GM21737 (cell line): ENCODE results near the gene SIK2.
"Not testable (repeated sequence)": the region's sequence is repeated elsewhere in the genome, so short reads cannot be mapped to it uniquely, and the experiment has no call there.

Experiments
- ATAC-seq: cut with Tn5 transposase; IDR thresholded peaks from one replicate; pipeline ENCODE4 v1.9.1; 2021; ENCODE audit warnings: mild to moderate bottlenecking, moderate library complexity; ENCODE audit not compliant: unreplicated experiment

Gene SIK2

DNA sequence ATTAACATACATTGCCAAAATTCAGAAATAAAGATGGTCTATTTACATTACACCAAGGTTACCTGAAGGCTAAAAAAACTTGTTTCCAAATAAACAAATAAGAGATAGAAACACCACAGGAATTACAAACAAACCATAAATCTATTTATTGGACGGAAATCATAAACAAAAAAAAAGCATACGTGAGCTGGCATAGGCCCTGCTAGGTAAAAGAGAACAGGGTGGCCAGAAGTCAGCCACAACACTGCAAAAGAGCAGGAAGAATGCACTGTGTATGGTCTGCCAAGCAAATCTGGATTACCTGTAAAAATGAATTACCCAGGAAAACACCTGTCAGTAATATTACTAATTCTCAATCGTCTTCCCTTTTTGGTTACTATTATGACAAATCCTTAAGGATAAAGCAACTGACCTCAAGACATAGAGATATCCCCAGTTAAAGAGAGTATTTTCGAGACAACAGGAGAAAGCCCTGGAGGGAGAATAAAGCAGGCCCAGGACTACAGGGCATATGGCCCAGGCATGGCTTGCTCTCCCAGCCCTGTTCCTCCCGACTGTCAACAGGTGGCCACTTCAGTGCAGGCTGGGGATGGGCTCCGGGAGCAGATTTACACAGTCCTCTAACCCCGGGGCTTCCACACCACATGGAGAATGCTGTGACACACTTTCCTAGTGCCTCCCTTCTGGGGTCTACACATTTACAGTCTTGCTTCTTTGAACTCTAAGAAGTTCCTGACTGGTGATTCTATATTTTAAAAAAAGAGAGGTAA is 146.0 kb downstream of the SIK2 start:
- no peak for ATAC-seq

DNA sequence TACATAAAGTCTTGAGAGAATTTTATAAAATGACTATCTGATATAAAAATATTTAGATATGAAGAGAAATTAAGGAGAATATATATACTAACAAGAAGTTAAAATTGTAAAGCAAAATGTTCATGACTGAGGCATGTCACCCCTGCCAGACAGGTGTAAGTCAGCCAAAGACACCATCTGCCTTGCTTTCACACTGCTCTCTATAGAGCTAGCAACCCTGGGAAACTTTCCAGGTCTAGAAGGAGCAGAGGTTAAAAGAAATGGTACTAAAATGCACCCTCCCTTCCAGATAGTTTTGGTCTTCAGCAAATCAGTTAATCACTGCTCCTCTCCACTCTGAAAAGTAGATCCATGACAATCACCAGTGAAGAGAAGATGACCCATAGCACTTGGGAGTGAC is 147.4 kb downstream of the SIK2 start:
- no peak for ATAC-seq

GRCh38 chr11:111756097-111756496 is 153.8 kb downstream of the SIK2 start:
- no peak for ATAC-seq

DNA sequence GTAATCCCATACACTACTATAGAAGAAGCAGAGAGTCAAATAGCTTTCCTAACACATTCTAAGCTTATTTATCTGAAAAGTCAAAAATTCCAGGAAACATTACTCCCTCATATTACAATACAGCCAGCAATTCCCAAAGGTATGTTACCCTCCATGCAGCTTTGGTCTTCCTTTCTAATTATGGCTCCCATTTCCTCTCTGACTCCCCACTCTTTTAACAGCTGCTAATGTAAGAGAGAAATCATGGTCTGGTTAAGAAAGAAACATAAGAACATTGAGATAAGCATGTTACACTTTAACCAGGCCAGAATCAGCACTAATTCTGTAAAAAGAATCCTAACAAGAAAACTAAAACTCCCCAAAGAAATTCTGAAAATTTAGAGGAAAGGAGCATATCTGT is 157.1 kb downstream of the SIK2 start:
- no peak for ATAC-seq

DNA sequence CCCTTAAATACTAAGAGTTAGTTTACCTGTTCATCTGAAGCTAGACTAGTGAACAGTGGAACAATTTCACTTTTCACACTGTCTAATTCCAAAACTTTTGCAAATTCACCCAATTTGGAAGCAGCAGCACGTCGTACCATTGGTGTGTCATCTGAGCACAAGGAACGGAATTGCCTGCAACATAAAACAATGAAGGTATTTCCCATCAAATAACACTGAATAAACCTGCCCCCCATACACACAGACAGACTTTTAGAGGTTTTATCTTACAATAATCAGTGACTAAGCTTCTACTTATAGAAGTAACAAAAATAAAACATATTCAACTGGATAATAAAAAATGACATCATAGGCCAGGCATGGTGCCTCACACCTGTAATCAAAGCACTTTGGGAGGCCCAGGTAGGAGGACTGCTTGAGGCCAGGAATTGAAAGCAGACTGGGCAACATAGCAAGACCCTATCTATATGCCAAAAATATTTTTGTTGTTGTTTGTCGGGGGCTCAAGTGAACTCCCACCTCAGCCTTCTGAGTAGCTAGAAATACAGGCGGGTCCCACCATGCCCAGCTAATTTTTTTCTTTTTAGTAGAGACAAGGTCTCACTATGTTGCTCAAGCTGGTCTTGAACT is 157.6 kb downstream of the SIK2 start:
- ATAC-seq, result no peak

GRCh38 chr11:111761036-111761435 is 158.8 kb downstream of the SIK2 start:
- no peak for ATAC-seq

DNA sequence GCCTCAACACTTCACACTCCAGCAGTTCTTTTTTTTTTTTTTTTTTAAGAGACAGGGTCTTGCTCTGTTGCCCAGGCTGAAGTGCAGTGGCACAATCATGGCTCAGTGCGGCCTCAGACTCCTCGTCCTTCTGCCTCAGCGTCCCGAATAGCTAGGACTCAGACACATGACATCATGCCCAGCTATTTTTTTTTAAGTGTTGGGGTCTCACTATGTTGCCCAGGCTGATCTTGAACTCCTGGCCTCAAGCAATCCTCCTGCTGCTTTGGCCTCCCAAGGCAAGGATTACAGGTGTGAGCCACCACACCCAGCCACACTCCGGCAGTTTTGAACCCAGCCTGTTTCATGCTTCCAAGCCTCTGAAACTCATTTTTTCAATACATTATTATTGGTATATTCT is 160.3 kb downstream of the SIK2 start:
- no peak for ATAC-seq

DNA sequence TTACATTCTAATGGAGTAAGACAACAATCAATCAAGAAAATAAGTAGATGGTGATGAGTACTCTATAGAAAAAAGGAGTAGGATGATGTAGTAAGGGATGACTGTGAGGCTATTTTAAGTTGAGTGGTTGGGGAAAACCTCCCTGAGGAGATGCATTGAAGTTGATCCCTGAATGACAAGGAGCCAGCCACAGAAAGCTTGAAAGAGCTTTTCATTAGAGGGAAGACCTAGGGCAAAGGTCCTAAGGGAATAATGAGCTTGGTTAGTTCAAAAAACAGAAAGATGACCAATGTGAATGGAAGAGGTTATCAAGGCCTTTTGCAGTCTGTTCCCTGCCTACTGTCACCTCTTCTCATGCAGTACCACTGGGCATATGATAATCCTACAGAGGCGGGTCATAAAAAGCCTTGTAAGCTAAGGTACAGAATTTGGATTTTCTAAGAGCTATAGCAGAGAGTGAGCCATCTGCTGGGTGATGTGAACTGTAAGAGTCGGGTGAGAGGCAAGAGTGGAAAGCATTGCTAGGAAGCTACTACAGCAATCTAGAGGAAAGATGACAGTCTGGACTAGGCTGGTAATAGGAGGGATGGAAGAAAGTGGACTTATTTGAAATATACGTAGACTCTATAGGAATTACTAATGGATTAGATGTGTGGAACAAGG is 160.9 kb downstream of the SIK2 start:
- no peak for ATAC-seq

DNA sequence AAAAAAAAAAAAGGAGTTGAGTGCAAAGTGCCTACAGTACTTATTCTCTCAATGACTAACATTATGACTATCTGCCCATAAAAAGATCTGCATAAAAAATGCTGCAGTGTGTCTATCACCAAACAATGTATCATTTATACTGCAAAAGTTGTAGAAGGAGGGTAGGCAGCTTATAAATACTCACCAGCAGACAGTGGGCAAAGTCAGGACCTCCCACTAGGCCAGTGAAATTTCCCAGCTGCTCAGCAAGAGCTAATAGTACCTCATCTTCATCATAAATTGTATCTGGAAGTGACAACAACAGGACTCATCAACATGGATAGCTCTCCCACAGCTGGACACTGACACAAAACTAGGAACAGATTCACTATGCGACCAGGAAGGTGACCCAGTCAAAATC is 162.4 kb downstream of the SIK2 start:
- no peak for ATAC-seq

DNA sequence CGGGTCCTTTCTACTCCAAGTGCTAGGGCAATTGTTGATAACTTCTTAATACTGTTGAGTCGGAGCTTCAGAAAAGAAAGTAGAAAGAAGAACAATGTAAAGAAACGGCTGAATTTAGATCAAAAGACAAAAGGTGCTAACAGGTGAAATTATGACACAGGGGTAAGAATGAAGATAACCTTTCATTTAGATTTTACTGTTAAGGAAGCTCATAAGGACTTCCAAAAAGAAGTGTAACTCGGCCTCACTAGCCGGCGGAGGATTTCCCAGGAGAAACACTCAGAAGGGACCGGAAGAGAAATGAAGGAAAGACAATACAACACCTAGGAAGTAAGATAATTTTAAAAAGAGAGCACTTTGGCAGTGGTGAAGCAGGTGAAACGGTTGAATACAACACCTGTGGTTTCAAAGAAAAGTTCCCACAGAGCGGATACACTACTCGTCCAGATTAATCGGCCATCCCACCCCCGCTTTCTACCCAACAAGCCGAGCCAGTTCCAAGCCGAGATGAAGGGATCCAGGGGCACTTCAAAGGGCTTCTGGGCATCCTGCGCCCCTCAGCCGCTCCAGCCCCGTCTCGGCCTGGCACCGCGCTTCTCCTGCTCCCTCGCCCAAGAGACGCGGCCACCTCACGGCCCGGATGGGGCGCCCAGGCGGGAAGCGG is 163.2 kb downstream of the SIK2 start:
- ATAC-seq, result peak; percentile 35

DNA sequence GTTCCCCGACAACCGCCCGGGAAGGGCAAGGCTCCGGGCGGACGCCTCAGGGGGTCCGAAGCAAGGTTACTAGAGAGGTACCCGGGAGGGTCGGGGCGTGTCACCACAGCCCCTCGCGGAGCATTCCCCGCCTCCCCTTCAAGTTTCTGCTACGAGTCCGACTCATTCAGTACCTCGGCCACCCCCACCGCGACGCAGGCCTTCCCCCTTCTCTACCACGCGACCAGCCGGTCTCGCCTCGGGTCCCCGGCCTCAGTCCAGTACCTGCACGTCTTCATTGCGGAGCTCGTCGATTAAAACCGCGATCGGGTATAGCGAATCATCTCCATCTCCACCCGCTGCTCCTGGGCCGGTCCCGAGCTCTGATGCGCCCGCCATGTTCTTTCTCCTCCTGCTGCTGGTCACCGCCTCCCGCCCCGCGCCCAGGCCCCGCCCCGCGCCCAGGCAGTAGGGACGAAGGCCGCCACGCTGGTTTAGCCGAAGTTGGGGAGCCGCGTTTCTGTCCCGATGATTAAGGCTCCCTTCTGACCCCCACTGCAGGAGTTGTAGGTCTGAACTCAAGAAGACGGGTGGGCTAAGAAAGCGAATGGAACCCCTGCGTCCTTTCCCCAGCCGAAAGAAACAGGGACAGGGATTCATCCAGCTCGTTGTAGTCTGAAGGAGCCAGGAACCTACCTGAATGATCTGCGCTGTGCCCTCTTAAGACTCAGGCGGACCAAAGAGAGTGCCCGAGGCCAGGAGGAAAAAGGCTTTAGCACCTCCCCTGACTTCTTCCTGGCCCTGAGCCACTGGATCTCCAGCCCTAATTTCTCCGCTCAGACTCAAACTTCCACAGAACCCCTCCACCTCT is 164.0 kb downstream of the SIK2 start, which contains the start of gene PPP2R1B:
PPP2R1B (minus strand) TSS at position 406 of the 850 bp plus-strand sequence; CDS start at position 378, 28 bp downstream.
- peak; percentile 83 for ATAC-seq

DNA sequence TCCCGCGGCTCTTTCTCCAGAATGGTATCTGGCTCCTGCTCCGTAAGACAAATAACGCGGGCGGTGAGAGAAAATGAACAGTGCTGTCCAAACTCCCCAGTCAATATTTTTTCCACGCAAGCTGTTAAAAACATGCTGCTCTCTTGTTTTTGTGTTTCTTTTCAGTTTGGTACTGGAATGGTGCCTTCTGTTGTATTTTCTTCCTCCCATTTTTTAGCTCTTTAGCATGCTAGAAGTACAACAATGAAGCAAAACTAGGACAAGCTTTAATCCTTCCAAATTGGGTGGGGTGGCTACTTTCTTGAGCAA is 164.5 kb downstream of the SIK2 start:
- no peak for ATAC-seq

- ATAC-seq, result no peak
These were observed 168.4 kb downstream of the SIK2 start for GRCh38 chr11:111770581-111771134.

DNA sequence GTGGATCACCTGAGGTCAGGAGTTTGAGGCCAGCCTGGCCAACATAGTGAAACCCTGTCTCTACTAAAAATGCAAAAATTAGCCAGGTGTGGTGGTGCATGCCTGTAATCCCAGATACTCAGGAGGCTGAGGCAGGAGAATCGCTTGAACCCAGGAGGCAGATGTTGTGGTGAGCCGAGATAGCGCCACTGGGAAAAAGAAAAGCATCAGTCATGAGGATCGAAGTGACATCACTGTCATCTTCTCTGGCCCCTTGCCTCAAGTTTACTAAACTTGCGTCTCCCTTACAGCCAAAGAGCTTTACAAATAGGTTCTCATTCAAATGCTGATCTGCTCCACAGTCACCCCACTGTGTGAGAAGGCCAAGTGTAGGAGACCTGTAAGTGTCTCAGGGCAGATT is 169.0 kb downstream of the SIK2 start:
- ATAC-seq, result not testable (repeated sequence)

DNA sequence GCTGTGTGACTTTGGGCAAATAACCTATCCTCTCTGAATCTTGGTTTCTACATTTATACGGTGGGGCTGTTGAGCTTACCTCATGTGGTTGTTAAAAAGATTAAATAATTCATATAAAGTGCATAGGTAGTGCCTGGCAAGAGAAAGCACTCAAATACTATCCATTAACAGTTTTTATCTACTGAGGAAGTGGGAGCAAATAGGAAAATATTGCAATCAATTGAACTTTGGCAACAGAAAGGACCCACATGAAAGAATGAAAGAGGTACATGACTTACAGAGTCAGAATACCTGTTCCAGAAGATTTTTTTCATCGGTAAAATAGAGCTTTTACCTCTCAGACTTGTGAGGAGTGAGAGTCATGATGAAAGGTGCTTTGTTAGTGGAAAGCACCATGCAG is 170.3 kb downstream of the SIK2 start:
- no peak for ATAC-seq

GRCh38 chr11:111774955-111775710 is 172.9 kb downstream of the SIK2 start:
- ATAC-seq, result no peak

DNA sequence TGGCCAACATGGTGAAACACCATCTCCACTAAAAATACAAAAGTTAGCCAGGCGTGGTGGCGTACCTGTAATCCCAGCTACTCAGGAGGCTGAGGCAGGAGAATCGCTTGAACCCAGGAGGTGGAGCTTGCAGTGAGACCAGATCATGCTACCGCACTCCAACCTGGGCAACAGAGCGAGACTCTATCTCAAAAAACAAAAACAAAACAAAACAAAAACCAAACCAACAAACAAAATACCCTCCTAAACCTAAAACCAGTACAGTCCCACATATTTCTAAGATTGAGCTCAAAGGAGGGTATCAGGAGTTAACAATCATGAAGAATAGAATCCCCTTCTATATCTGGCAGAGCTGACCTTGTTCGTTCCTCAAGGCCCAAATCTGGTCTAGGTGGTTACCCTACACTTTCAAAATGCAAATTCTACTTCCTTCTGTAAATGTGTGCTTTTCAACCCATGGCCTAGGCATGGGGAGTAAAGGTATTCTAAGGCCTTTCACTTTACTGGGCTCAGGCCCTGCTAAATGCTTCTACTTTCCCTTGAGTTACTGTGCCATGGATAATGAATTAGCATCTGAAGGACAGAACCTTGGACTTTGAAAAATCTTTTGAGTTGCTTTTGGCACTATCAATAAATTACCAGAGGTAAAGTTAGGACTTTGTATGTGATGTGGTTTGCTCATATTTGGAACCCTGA is 174.3 kb downstream of the SIK2 start:
- peak; percentile 92 for ATAC-seq

GRCh38 chr11:111777094-111778046 is 175.1 kb downstream of the SIK2 start:
- peak; percentile 53 for ATAC-seq
